Measurements from ENCODE around the gene MYEOV. TPM values are rescaled to one million over a fixed set of nuclear protein-coding genes. Genes with fewer than 3 reads are reported as not detected.

MYEOV gene
- total RNA-seq, 4 donors from 2014 or later, result not detected

- ATAC-seq, result no peak
- 71% methylated on average over 4 of the region's 9 CpGs; no CpG with 5 or more reads in 1 of the 2 donors for whole genome bisulfite sequencing, 2 donors (ENCODE audit: low coverage in 1 of 2)
- TF ChIP-seq POLR2A (IDR thresholded peaks at IDR 0.05) (no peak), POLR2AphosphoS5 (IDR thresholded peaks at IDR 0.05) (no peak), EP300 (IDR thresholded peaks at IDR 0.05) (no peak)
- TF ChIP-seq, protein P1, sequence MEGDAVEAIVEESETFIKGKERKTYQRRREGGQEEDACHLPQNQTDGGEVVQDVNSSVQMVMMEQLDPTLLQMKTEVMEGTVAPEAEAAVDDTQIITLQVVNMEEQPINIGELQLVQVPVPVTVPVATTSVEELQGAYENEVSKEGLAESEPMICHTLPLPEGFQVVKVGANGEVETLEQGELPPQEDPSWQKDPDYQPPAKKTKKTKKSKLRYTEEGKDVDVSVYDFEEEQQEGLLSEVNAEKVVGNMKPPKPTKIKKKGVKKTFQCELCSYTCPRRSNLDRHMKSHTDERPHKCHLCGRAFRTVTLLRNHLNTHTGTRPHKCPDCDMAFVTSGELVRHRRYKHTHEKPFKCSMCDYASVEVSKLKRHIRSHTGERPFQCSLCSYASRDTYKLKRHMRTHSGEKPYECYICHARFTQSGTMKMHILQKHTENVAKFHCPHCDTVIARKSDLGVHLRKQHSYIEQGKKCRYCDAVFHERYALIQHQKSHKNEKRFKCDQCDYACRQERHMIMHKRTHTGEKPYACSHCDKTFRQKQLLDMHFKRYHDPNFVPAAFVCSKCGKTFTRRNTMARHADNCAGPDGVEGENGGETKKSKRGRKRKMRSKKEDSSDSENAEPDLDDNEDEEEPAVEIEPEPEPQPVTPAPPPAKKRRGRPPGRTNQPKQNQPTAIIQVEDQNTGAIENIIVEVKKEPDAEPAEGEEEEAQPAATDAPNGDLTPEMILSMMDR (IDR thresholded peaks at IDR 0.05), result no peak
- H3K9me3 ChIP-seq, result peaks cover 0 to 17% (median 0%) of the 10 kb centered on the region in 3 donors
- no peaks in the 10 kb centered on the region for H3K36me3 ChIP-seq
- no peaks in the 10 kb centered on the region for H3K4me1 ChIP-seq
- no peak overlapping the region for H3K4me3 ChIP-seq
- peaks cover 57% of the 10 kb centered on the region for H3K27me3 ChIP-seq
- H3K27ac ChIP-seq, result no peak overlapping the region
These were observed 41.5 kb upstream of the MYEOV start for GRCh38 chr11:69252490-69252837.

- ATAC-seq, result no peak
- Histone ChIP-seq H3K4me1 (no peaks in the 10 kb centered on the region), H3K4me3 (no peak overlapping the region), H3K27ac (no peak overlapping the region), H3K36me3 (no peaks in the 10 kb centered on the region), H3K27me3 (peaks cover 57% of the 10 kb centered on the region), H3K9me3 (peaks cover 0 to 17% (median 0%) of the 10 kb centered on the region in 3 donors)
- TF ChIP-seq POLR2AphosphoS5 (IDR thresholded peaks at IDR 0.05) (no peak), POLR2A (IDR thresholded peaks at IDR 0.05) (no peak), EP300 (IDR thresholded peaks at IDR 0.05) (no peak)
- TF ChIP-seq, protein P1 (IDR thresholded peaks at IDR 0.05), result no peak
These were observed 40.9 kb upstream of the MYEOV start for GRCh38 chr11:69253028-69253427.

GRCh38 chr11:69257134-69257533 lies 36.8 kb upstream of the MYEOV start:
- Histone ChIP-seq H3K36me3 (no peaks in the 10 kb centered on the region), H3K4me3 (no peak overlapping the region), H3K27ac (no peak overlapping the region), H3K27me3 (peaks cover 21% of the 10 kb centered on the region), H3K4me1 (no peaks in the 10 kb centered on the region), H3K9me3 (peaks cover 0 to 26% (median 0%) of the 10 kb centered on the region in 3 donors)
- TF ChIP-seq, protein P1 (IDR thresholded peaks at IDR 0.05), result no peak
- TF ChIP-seq POLR2AphosphoS5 (IDR thresholded peaks at IDR 0.05) (no peak), EP300 (IDR thresholded peaks at IDR 0.05) (no peak), POLR2A (IDR thresholded peaks at IDR 0.05) (no peak)
- no peak for ATAC-seq
- WGBS, 2 donors (ENCODE audit: low coverage in 1 of 2), result 20% methylated on average over 1 of the region's 5 CpGs; no CpG with 5 or more reads in 1 of the 2 donors

GRCh38 chr11:69257838-69258658 lies 35.9 kb upstream of the MYEOV start:
- H3K9me3 ChIP-seq, result peaks cover 0 to 19% (median 0%) of the 10 kb centered on the region in 3 donors
- TF ChIP-seq POLR2AphosphoS5 (IDR thresholded peaks at IDR 0.05) (no peak), POLR2A (IDR thresholded peaks at IDR 0.05) (no peak), EP300 (IDR thresholded peaks at IDR 0.05) (no peak)
- TF ChIP-seq, protein P1 (IDR thresholded peaks at IDR 0.05), result no peak
- no peaks in the 10 kb centered on the region for H3K36me3 ChIP-seq
- no peak for ATAC-seq
- H3K4me3 ChIP-seq, result no peak overlapping the region
- no peaks in the 10 kb centered on the region for H3K4me1 ChIP-seq
- 40 to 67% methylated on average over 1 to 3 of the region's 6 CpGs for WGBS, 2 donors (ENCODE audit: low coverage in 1 of 2)
- no peak overlapping the region for H3K27ac ChIP-seq
- H3K27me3 ChIP-seq, result peaks cover 13% of the 10 kb centered on the region

- 40 to 50% methylated on average over 1 of the region's 2 CpGs for WGBS, 2 donors (ENCODE audit: low coverage in 1 of 2)
- Histone ChIP-seq H3K27me3 (peaks cover 6% of the 10 kb centered on the region), H3K4me3 (no peak overlapping the region), H3K36me3 (no peaks in the 10 kb centered on the region), H3K27ac (no peak overlapping the region), H3K9me3 (peaks cover 0 to 9% (median 0%) of the 10 kb centered on the region in 3 donors), H3K4me1 (no peaks in the 10 kb centered on the region)
- ATAC-seq, result no peak
- TF ChIP-seq EP300 (IDR thresholded peaks at IDR 0.05) (no peak), POLR2A (IDR thresholded peaks at IDR 0.05) (no peak), POLR2AphosphoS5 (IDR thresholded peaks at IDR 0.05) (no peak)
- TF ChIP-seq, protein P1 (IDR thresholded peaks at IDR 0.05), result no peak
These were observed 34.9 kb upstream of the MYEOV start for GRCh38 chr11:69259096-69259495.
